Loucy (cell line): ENCODE measurements around the gene CELF3.

Source experiments
- CTCF ChIP-seq: fragments of 200-600 bp; sonication (generic); conservative IDR thresholded peaks from 2 replicates; pipeline ENCODE4 v1.5.1; 2014; ENCODE audit warnings: mild to moderate bottlenecking, antibody characterized with exemption, low read length
- EZH2phosphoT487 ChIP-seq: fragments of 200-600 bp; IDR thresholded peaks from 2 replicates; pipeline ENCODE4 v1.6.1; 2018; ENCODE audit warnings: antibody characterized with exemption, mild to moderate bottlenecking, moderate library complexity, borderline replicate concordance

- TF ChIP-seq CTCF = peak; percentile 83
- no peak for TF ChIP-seq EZH2phosphoT487
Observed at GRCh38 chr1:151693057-151693651, 23.4 kb downstream of the CELF3 start.
